ENCODE results near the gene DUSP5.
A peak's percentile ranks its signal among the peaks of the same experiment; 100 is the strongest.

The DUSP5 gene

DNA sequence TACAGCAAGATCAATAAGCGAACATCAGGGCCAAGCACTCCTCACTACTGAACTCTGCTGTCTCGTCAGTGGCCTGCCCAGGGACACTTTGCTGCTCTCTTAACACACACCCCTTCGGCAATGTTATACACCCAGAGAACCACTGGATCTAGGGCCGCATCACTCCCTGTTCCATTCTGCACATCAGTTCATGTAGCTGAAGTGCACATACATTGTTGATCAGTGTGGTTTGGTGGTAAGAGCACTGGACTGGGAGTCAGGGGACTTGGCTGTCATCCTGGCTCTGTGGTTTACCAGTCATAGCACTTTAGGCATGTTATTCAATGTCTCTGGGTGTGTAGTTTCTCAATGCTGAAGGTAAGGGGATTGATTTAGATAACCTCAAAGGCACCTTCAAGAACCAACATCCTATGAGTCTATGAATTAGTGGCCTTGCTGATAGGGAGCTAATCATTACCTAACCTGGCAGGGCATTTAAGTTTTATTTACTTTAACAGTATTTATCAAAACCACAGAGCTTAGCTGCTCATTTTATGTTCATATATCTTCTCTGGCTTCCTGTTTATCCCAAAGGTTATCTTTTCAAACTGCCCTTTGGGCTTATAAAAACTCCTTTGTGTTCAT lies 24.8 kb downstream of the DUSP5 start (continued):
- TF ChIP-seq GLIS2 (tag by site-specific recombination; IDR thresholded peaks at IDR 0.05) (no peak), ZNF423 (tag by site-specific recombination; IDR thresholded peaks at IDR 0.05) (no peak), EGR2 (tag by site-specific recombination; IDR thresholded peaks at IDR 0.05; ENCODE audit: low read depth) (no peak), ZNF529 (tag by site-specific recombination; IDR thresholded peaks at IDR 0.05; ENCODE audit: insufficient replicate concordance) (no peak), ZNF341 (tag by site-specific recombination; IDR thresholded peaks at IDR 0.05; ENCODE audit: low read depth) (no peak), ZNF202 (tag by site-specific recombination; IDR thresholded peaks at IDR 0.05; ENCODE audit: borderline replicate concordance) (no peak), ZSCAN30 (tag by site-specific recombination; IDR thresholded peaks at IDR 0.05) (no peak), ZNF138 (tag by site-specific recombination; IDR thresholded peaks at IDR 0.05; ENCODE audit: borderline replicate concordance) (no peak), ZBTB48 (tag by site-specific recombination; IDR thresholded peaks at IDR 0.05) (no peak), GLI4 (tag by site-specific recombination; IDR thresholded peaks at IDR 0.05) (no peak), ZNF660 (tag by site-specific recombination; IDR thresholded peaks at IDR 0.05) (no peak), FEZF1 (tag by site-specific recombination; IDR thresholded peaks at IDR 0.05) (peak; percentile 88), MZF1 (tag by site-specific recombination; IDR thresholded peaks at IDR 0.05; ENCODE audit: borderline replicate concordance) (no peak), TRIM28 (IDR thresholded peaks at IDR 0.05; ENCODE audit: borderline replicate concordance, low read length) (peak; percentile 68; the same call in 1 of the 2 replicates), IKZF3 (tag by site-specific recombination; IDR thresholded peaks at IDR 0.05) (peak; percentile 52; the same call in 1 of the 2 replicates), ZNF174 (tag by site-specific recombination; IDR thresholded peaks at IDR 0.05) (no peak)
- TF ChIP-seq, protein P1, sequence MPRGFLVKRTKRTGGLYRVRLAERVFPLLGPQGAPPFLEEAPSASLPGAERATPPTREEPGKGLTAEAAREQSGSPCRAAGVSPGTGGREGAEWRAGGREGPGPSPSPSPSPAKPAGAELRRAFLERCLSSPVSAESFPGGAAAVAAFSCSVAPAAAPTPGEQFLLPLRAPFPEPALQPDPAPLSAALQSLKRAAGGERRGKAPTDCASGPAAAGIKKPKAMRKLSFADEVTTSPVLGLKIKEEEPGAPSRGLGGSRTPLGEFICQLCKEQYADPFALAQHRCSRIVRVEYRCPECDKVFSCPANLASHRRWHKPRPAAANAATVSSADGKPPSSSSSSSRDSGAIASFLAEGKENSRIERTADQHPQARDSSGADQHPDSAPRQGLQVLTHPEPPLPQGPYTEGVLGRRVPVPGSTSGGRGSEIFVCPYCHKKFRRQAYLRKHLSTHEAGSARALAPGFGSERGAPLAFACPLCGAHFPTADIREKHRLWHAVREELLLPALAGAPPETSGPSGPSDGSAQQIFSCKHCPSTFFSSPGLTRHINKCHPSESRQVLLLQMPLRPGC (tag by site-specific recombination; IDR thresholded peaks at IDR 0.05): no peak
- TF ChIP-seq, protein P2, sequence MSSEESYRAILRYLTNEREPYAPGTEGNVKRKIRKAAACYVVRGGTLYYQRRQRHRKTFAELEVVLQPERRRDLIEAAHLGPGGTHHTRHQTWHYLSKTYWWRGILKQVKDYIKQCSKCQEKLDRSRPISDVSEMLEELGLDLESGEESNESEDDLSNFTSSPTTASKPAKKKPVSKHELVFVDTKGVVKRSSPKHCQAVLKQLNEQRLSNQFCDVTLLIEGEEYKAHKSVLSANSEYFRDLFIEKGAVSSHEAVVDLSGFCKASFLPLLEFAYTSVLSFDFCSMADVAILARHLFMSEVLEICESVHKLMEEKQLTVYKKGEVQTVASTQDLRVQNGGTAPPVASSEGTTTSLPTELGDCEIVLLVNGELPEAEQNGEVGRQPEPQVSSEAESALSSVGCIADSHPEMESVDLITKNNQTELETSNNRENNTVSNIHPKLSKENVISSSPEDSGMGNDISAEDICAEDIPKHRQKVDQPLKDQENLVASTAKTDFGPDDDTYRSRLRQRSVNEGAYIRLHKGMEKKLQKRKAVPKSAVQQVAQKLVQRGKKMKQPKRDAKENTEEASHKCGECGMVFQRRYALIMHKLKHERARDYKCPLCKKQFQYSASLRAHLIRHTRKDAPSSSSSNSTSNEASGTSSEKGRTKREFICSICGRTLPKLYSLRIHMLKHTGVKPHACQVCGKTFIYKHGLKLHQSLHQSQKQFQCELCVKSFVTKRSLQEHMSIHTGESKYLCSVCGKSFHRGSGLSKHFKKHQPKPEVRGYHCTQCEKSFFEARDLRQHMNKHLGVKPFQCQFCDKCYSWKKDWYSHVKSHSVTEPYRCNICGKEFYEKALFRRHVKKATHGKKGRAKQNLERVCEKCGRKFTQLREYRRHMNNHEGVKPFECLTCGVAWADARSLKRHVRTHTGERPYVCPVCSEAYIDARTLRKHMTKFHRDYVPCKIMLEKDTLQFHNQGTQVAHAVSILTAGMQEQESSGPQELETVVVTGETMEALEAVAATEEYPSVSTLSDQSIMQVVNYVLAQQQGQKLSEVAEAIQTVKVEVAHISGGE (tag by site-specific recombination; conservative IDR thresholded peaks at IDR 0.05; ENCODE audit: low read depth): no peak
- TF ChIP-seq, protein P3, sequence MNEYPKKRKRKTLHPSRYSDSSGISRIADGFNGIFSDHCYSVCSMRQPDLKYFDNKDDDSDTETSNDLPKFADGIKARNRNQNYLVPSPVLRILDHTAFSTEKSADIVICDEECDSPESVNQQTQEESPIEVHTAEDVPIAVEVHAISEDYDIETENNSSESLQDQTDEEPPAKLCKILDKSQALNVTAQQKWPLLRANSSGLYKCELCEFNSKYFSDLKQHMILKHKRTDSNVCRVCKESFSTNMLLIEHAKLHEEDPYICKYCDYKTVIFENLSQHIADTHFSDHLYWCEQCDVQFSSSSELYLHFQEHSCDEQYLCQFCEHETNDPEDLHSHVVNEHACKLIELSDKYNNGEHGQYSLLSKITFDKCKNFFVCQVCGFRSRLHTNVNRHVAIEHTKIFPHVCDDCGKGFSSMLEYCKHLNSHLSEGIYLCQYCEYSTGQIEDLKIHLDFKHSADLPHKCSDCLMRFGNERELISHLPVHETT (tag by site-specific recombination; IDR thresholded peaks at IDR 0.05): no peak
- TF ChIP-seq, protein P4, sequence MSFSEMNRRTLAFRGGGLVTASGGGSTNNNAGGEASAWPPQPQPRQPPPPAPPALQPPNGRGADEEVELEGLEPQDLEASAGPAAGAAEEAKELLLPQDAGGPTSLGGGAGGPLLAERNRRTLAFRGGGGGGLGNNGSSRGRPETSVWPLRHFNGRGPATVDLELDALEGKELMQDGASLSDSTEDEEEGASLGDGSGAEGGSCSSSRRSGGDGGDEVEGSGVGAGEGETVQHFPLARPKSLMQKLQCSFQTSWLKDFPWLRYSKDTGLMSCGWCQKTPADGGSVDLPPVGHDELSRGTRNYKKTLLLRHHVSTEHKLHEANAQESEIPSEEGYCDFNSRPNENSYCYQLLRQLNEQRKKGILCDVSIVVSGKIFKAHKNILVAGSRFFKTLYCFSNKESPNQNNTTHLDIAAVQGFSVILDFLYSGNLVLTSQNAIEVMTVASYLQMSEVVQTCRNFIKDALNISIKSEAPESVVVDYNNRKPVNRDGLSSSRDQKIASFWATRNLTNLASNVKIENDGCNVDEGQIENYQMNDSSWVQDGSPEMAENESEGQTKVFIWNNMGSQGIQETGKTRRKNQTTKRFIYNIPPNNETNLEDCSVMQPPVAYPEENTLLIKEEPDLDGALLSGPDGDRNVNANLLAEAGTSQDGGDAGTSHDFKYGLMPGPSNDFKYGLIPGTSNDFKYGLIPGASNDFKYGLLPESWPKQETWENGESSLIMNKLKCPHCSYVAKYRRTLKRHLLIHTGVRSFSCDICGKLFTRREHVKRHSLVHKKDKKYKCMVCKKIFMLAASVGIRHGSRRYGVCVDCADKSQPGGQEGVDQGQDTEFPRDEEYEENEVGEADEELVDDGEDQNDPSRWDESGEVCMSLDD (tag by site-specific recombination; IDR thresholded peaks at IDR 0.05): no peak
- TF ChIP-seq, protein P5, sequence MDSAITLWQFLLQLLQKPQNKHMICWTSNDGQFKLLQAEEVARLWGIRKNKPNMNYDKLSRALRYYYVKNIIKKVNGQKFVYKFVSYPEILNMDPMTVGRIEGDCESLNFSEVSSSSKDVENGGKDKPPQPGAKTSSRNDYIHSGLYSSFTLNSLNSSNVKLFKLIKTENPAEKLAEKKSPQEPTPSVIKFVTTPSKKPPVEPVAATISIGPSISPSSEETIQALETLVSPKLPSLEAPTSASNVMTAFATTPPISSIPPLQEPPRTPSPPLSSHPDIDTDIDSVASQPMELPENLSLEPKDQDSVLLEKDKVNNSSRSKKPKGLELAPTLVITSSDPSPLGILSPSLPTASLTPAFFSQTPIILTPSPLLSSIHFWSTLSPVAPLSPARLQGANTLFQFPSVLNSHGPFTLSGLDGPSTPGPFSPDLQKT (IDR thresholded peaks at IDR 0.05; ENCODE audit: borderline replicate concordance, low read depth, low read length): no peak
- TF ChIP-seq, protein P6, sequence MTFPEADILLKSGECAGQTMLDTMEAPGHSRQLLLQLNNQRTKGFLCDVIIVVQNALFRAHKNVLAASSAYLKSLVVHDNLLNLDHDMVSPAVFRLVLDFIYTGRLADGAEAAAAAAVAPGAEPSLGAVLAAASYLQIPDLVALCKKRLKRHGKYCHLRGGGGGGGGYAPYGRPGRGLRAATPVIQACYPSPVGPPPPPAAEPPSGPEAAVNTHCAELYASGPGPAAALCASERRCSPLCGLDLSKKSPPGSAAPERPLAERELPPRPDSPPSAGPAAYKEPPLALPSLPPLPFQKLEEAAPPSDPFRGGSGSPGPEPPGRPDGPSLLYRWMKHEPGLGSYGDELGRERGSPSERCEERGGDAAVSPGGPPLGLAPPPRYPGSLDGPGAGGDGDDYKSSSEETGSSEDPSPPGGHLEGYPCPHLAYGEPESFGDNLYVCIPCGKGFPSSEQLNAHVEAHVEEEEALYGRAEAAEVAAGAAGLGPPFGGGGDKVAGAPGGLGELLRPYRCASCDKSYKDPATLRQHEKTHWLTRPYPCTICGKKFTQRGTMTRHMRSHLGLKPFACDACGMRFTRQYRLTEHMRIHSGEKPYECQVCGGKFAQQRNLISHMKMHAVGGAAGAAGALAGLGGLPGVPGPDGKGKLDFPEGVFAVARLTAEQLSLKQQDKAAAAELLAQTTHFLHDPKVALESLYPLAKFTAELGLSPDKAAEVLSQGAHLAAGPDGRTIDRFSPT (tag by site-specific recombination; IDR thresholded peaks at IDR 0.05): no peak
- TF ChIP-seq, protein P7, sequence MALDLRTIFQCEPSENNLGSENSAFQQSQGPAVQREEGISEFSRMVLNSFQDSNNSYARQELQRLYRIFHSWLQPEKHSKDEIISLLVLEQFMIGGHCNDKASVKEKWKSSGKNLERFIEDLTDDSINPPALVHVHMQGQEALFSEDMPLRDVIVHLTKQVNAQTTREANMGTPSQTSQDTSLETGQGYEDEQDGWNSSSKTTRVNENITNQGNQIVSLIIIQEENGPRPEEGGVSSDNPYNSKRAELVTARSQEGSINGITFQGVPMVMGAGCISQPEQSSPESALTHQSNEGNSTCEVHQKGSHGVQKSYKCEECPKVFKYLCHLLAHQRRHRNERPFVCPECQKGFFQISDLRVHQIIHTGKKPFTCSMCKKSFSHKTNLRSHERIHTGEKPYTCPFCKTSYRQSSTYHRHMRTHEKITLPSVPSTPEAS (tag by site-specific recombination; IDR thresholded peaks at IDR 0.05): no peak
